HG02623 (cell line): ENCODE measurements around the gene YJU2.

Experiments
- ATAC-seq: cut with Tn5 transposase; IDR thresholded peaks from one replicate; pipeline ENCODE4 v1.9.1; 2021; ENCODE audit warnings: moderate library complexity; ENCODE audit not compliant: unreplicated experiment

Gene YJU2

DNA sequence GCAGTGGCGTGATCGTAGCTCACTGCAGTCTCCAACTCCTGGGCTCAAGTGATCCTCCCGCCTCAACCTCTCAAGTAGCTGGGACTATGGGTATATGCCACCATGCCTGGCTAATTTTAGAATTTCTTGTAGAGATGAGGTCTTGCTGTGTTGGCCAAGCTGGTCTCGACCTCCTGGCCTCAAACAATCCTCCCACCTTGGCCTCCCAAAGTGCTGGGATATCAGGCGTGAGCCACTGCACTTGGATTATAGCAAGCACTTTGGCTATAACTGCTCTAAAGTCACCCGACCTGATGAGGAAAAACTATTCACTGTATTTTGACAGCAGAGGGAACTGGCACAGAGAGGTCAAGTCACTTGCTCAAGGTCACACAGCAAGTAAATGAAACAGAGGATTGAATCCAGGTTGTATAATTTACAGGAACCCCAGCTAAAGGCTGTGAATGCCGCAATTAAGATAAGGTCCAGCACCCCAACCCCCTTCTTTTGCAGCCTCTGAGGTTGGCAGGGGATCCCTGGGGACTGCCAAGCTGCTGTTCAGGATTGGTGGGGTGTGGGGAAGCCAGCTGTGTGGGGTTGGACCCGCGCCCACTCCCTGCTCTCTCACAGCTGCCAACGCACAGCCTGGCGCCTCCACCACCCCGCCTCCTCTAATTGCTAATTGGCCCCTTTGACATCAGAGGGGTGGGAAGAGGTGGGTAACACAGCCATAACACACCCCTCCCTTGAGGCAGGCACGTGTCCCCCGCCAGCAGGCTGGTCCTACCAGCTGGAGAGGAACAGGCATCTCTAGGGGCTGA, 49.3 kb downstream of the YJU2 start:
- no peak for ATAC-seq

DNA sequence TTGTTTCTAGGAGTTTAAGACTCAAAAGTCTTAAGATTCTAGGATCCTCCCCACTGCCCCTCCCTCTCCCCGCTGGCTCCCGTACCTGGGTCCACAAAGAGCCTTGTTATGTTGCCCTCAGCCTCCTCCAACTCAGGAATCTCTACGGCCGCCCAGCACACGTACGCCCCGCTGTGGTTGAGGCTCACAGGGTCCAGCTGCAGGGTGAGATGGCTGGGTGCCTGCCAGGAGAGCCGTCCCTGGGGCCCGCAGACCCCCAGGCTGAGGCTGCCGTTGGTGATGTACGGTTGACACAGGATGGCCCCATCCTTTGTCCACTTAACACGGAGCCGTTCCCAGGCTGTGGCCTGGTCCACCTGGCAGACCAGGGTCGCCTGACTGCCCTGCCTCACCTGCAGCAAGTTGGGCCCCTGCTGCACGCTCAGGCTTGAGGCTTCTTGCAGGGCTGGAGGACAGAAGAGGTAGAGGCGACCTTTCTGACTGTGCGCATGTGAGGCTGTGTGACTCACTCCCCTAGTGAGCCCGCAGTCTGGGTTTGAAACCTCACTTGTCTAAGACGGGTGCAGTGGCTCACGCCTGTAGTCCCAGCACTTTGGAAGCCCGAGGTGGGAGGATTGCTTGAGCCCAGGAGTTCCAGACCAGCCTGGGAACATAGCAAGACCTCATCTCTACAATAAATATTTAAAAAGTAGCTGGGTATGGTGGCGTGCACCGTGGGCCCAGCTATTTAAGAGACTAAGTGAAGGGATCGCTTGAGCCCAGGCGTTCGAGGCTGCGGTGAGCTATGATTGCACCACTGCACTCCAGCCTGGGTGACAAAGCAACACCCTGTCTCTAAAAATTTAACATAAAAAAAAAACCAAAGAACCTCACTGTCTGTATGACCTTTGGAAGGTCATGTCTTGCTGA, 51.3 kb downstream of the YJU2 start:
- no peak for ATAC-seq

DNA sequence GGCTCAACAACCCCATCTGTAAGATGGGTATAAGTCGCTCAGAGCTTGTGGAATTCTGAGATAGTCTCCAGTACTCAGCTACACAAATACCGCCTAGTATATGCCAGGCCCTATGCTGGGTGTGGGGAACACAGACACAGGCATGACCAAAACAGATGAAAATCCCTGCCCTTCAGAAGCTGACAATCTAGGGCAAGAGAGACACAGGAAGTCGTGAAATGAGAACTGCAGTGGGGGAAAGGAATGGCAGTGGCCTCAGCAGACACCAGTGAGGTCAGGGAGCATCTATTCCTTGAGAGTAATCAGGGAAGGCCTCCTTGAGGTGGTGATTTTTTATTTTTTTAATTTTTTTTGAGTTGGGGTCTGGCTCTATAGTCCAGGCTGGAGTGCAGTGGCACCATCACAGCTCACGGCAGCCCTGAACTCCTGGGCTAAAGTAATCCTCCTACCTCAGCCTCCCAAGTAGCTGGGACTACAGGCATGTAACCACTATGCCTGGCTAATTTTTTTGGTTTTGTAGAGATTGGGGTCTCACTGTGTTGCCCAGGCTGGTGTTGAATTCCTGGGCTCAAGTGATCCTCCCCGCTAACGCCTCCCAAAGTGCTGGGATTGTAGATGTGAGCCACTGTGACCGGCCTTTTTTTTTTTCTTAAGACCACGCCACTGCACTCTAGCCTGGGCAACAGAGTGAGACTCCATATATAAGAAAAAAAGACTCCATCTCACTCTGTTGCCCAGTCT, 52.1 kb downstream of the YJU2 start:
- no peak for ATAC-seq

DNA sequence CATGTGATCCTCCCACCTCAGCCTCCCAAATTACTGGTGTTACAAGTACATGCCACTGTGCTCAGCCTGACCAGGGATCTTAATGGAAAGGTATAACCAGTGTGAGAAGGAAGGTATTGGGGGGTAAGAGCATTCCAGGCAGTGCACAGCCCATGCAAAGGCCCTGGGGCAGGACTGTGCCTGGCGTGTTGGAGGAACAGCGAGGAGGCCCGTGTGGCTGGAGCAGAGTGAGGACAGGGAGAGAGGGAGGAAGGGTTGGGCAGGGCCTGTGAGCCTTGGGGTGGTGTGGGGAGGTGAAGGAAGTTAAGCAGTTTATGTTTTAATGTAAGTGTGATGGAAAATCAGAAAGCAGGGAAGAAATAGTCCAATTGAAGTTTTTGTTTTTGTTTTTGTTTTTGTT, 53.7 kb downstream of the YJU2 start:
- ATAC-seq: no peak

DNA sequence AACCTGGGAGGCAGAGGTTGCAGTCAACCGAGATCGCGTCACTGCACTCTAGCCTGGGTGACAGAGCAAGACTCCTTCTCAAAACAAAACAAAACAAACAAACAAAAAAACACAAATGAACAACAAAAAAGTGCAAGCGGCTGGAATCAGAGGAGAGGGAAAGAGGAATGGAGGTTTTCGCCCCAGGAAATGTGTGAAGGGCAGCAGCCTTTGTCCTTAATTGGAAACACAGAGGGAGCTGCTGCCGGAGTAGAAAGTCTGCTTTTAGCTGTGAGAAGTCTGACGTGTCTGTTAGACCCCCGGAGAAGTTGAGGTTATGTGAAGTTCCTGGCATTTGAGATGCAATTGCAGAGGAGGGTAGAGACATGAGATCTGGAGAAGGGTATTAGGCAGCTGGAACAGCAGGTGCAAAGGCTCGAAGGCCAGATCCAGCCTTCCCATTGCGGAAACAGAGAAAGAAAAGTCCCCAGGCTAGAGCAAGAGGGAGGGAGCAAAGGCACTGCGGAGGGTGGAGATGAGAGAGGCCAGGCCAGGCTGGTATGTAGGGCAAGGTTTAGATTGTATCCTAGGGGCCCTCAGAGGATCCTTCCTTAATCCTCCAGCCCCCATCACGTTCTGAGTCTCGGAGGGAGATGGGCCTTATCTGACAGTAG, 54.8 kb downstream of the YJU2 start:
- no peak for ATAC-seq

DNA sequence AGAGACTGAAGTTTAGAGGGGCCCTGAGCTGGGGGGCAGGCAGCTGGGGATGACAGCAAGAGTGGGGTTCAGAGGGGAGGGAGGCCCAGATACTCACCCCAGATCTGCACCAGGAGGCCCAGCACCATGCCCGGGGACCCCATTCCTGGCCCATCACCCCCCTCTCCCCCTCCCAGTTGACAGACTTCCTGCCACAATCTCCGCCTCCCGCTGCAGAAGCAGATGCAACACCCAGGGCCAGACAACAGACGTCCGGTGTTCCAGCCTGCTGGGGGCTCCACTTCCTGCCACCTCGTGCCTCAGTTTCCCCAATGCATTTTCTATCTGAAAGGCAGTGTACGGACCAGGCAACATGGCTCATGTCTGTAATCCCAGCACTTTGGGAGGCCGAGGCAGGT, 55.4 kb downstream of the YJU2 start, which contains the start of gene TMIGD2:
Gene TMIGD2 (minus strand): TSS at position 147 of the 398 bp plus-strand sequence. CDS start 4 bp downstream, at position 143.
- ATAC-seq: no peak

DNA sequence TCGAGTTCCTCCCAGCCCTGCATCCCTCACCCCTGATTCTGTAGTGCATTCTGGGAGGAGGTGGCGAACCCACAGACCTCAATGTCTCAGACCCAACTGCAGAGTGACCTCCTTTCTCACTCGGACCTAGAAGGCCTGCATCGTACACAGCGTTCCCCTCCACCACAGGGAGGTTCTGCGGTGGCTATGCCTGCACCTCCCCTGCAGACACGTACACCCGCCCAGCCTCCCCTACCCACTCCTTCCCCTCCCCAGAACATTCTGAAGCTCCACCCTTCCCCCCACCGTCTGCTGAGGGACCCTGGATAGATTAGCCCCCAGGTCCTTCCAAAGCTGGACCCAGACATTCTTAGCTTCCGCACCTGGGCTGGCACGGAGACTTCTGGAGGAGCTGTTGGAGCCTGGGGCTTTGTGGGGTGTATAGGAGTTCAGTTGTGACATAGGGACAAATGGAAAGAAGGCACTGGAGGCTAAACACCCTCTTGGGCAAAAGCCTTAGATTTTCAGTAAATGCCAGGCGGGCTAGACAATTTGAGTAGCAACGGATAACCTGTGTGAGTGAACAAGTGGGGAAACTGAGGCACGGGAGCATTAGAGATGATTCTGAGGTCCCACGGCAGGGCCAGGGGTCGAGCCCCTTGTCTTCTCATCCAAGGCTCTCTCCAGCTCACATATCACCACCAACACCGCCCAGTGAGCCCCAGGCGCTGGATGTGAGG, 57.1 kb downstream of the YJU2 start:
- ATAC-seq: no peak

DNA sequence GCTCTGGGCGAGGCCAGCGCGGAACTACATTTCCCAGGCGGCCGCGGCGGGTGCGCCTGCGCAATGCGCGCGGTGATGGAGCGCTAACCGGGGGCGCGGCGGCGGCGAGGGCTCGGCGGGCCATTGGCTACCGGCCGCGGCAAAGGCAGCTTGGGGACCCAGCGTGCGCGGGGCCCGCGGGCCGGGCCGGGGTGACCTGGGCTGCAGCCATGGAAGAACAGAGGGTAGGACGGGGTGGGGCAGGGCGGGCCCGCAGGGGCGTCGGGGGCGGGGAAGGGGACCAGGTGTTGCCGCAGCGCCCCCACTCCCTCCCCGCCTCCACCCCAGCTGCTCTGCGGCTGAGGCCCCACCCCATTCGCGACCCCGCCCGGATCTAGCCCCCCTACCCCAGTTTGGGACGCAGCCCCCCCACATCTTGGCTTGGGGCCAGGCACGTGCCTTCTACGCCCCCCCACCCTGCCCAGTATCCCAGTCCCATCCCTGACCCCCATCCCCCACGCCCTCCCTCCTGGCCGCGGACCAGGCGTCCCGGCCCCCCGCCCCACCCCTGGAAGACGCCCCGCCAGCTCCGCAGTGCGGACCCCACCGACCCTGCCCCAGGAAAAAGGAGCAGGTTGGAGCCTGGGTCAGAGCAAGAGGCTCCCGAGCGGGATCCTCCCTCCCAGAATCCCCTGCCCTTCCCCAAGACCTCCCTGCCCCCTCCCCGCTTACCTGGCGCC, 57.8 kb downstream of the YJU2 start, which contains the start of gene FSD1:
Gene FSD1 (plus strand): TSS at position 61 of the 719 bp plus-strand sequence. CDS start 149 bp downstream, at position 210.
- no peak for ATAC-seq

DNA sequence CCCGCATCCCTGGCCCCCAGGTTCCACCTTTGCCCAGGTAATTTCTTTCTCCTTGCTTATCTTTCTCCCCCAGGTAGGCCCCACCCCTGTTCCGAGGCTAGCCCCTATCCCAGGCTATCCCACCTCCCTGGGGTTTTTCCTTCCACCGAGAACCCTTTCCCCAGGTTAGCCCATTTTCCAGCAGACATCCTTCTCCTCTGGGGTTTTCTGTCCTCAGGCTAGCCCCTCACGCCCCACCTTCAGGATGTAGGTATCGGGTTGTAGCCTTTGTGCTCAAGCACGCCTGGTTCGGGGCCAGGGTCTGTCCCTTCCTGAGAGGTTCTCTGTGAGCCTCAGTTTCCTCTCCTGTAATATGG, 58.4 kb downstream of the YJU2 start:
- ATAC-seq: no peak

DNA sequence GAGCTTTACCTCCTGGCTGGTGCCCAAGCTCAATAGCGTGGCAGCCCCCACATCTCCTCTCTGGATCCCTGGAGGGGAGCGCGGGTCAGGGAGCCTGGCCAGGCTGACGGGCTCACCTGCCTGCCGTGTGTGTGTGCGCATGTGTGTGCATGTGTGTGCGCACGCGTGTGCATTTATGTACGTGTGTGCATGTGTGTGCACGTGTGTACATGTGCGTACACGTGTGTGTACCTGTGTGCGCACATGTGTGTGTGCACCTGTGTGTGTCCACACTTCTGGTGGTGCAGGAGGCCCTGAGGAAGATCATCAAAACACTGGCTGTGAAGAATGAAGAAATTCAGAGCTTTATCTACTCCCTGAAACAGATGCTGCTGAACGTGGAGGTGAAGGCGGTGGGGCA, 58.8 kb downstream of the YJU2 start:
- no peak for ATAC-seq

DNA sequence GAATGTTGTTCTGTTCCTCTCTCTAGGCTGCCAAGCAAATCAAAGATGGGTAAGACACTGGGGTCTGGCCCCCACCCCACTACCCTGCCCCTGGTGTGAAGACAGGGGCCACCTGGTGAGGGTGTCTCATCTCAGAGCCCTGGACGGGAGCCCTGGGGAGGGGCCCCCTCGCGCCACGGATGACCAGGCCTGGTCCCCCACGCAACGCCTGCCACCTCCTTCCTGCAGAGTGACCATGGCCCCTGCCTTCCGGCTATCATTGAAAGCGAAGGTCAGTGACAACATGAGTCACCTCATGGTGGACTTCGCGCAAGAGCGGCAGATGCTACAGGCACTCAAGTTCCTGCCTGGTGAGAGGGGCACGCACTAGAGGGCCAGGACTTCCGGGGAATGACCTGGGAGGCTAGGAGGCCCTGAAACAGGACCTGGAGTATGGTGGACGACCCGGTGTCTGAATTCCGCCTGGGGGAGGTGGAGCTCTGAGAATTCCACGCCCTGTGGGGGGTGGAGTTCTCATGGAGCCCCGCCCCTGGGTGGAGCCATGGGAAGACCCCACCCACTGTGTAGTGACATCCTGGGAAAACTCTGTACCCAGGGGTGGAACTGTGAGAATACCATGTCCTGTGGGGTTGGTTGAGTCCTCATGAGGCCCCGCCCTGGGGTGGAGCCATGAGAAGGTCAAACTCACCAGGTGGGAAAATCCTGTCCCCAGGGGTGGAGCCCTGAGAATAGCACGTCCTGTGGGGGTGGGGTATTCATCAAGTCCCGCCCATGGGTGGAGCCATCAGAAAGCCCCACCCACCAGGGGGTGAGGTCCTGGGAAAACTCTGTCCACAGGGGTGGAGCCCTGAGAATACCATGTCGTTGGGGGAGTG, 63.6 kb downstream of the YJU2 start:
- no peak for ATAC-seq

DNA sequence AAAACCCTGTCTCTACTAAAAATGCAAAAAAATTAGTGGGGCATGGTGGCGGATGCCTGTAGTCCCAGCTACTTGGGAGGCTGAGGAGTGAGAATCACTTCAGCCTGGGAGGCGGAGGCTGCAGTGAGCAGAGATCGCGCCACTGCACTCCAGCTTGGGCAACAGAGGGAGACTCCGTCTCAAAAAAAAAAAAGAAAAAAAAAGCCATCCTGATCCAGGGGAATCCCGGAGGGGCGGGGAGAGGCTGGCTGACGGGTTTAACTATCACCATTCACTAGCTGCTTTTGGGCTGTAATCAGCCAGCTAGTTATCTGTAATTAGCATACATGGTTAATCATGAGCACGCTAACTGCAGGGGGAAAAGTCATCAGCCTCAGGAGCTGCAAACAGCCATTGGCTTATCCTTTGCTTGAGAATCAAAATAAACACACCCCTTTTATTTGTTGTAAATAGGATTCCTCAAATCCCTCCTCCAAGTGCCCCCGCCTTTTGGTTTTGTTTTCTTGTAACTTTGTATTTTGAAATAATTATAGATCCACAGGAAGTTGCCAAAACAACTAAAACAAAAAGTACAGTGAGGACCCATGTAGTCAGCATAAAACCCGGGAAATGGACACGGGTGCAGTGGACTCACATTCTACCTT, 67.1 kb downstream of the YJU2 start:
- ATAC-seq: no peak

DNA sequence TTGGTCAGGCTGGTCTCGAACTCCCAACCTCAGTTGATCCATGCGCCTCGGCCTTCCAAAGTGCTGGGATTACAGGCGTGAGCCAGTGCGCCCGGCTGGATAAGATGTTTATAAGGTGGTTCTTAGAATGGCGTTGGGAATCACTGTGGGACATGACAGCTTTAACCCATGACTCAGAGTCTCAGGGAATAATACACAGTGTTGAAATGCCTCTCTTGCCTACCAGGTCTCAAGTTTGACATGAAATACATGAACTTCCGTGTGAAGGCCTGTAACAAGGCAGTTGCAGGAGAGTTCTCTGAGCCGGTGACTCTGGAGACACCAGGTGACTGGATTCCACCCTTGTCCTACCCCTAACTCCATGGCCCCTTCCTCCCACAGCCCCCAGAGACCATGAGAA, 70.1 kb downstream of the YJU2 start:
- ATAC-seq: no peak

DNA sequence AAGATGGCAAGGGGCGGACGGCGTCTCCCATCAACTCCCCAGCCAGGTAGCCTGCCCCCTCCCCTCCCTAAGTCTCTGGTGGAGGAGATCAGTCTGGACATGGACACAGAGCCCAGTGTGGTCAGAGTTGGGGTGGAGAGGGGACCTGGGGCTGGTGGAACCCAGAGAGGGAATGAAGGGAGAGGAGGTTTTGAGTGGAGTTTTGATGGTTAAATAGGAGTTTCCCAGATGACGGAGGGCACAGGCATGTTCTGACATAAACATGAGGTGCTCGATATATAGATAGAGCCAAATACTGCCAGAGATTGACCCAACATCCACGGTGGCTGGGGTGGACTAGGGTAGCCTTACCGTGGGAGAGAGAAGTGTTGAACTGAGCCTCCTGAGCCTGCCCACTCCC, 71.6 kb downstream of the YJU2 start:
- no peak for ATAC-seq
